OCI-LY3 (cell line): ENCODE measurements around the gene KRT5.

Experiments
- EZH2phosphoT487 ChIP-seq: fragments of 200-600 bp; shearing (Covaris generic); IDR thresholded peaks from 2 replicates; pipeline ENCODE4 v1.6.1; 2018; ENCODE audit warnings: antibody characterized with exemption, mixed run types, low read depth
- TF ChIP-seq, protein P1 (sequence below): fragments of 200-600, 300-600 bp; sonication (generic); IDR thresholded peaks from 2 replicates; pipeline ENCODE4 v1.5.1; 2014; ENCODE audit warnings: antibody characterized with exemption, low read length, low read depth

DNA sequence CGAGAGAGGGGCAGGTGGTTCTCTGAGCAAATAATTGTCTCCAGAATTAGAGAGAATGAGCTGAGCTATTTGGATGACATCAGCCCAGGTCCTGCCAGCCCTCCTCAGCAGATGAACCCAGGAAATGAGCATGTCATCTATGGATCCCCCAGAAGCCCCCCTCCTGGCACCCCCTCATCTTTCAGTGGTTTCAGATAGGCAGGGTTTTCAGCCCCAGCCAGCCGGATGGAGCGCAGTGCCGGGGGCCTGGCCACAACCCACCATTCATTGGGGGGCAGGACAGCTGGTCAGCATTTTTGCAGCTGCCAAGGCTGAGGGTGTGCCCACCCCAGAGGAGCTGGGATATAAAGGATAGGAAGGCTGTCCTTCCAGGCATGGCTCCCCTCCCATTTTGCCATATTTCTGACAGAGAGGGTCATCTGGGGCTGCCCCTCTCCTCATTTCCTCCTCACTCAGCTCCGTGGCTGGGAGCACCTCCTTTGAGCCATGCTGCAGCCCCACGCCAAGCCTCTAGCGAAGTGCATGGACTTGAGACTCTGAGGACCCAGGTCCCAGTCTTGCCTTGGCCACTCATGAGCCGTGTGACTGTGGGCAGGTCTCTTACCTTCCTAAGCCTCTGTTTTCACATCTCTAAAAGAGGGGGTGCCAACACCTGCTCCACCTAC is 38.7 kb upstream of the KRT5 start:
- TF ChIP-seq, protein P1, sequence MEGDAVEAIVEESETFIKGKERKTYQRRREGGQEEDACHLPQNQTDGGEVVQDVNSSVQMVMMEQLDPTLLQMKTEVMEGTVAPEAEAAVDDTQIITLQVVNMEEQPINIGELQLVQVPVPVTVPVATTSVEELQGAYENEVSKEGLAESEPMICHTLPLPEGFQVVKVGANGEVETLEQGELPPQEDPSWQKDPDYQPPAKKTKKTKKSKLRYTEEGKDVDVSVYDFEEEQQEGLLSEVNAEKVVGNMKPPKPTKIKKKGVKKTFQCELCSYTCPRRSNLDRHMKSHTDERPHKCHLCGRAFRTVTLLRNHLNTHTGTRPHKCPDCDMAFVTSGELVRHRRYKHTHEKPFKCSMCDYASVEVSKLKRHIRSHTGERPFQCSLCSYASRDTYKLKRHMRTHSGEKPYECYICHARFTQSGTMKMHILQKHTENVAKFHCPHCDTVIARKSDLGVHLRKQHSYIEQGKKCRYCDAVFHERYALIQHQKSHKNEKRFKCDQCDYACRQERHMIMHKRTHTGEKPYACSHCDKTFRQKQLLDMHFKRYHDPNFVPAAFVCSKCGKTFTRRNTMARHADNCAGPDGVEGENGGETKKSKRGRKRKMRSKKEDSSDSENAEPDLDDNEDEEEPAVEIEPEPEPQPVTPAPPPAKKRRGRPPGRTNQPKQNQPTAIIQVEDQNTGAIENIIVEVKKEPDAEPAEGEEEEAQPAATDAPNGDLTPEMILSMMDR: no peak
- TF ChIP-seq EZH2phosphoT487: no peak
